HG03439 (cell line): ENCODE measurements around the gene ADIPOR1.
A peak's percentile ranks its signal among the peaks of the same experiment; 100 is the strongest.
"Not testable (repeated sequence)": the region's sequence is repeated elsewhere in the genome, so short reads cannot be mapped to it uniquely, and the experiment has no call there.

Source experiments
- ATAC-seq: cut with Tn5 transposase; IDR thresholded peaks from one replicate; pipeline ENCODE4 v1.9.1; 2021; ENCODE audit warnings: mild to moderate bottlenecking, moderate library complexity; ENCODE audit not compliant: unreplicated experiment

ADIPOR1 gene, protein sequence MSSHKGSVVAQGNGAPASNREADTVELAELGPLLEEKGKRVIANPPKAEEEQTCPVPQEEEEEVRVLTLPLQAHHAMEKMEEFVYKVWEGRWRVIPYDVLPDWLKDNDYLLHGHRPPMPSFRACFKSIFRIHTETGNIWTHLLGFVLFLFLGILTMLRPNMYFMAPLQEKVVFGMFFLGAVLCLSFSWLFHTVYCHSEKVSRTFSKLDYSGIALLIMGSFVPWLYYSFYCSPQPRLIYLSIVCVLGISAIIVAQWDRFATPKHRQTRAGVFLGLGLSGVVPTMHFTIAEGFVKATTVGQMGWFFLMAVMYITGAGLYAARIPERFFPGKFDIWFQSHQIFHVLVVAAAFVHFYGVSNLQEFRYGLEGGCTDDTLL

GRCh38 chr1:202957733-202958543 is at the start of gene ADIPOR1:
Gene ADIPOR1, minus strand, starts transcription at chr1:202958312. Its CDS starts 7,242 bp downstream, at chr1:202951070.
- ATAC-seq: peak; percentile 93

GRCh38 chr1:203006948-203007871 is 49.1 kb upstream of the ADIPOR1 start, which contains the start of gene TMEM183A:
Gene TMEM183A, plus strand, starts transcription at chr1:203007374. Its CDS starts 92 bp downstream, at chr1:203007466.
- ATAC-seq: peak; percentile 92

DNA sequence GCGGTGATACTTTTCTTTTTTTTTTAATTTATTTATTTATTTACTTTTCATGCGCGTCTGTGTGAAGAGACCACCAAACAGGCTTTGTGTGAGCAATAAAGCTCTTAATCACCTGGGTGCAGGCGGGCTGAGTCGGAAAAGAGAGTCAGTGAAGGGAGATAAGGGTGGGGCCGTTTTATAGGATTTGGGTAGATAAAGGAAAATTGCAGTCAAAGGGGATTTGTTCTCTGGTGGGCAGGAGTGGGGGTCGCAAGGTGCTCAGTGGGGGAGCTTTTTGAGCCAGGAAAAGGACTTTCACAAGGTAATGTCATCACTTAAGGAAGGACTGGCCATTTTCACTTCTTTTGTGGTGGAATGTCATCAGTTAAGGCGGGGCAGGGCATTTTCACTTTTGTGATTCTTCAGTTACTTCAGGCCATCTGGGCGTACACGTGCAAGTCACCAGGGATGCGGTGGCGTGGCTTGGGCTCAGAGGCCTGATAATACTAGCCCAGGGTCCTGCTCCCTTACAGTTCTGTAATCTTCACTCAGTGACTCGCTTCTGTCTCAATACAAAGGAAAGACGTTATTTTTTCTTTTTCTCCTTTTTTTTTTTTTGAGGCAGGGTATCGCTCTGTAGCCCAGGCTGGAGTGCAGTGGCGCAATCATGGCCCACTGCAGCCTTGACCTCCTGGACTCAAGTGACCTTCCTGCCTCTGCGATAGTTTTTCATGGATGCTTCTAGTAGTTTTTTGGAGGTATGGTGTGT is 47.5 kb upstream of the ADIPOR1 start:
- not testable (repeated sequence) for ATAC-seq

DNA sequence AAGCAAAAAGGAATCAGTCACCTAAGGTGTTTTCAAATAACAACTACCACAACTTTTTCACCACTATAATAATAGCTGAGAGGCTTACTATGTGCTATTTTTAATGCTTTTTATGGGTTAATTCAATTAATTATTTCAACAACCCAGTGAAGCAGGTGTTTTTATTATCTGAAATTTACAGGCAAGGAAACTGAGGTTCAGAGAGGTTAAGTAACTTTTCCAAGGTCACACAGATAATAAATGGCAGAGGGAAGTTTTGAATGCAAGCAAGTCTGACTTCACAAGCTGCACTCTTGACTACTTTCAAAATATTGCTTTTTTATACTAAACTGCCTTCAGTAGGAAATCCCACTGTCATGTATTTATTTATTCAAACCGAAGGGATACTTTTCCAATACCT is 44.8 kb upstream of the ADIPOR1 start:
- ATAC-seq: no peak

DNA sequence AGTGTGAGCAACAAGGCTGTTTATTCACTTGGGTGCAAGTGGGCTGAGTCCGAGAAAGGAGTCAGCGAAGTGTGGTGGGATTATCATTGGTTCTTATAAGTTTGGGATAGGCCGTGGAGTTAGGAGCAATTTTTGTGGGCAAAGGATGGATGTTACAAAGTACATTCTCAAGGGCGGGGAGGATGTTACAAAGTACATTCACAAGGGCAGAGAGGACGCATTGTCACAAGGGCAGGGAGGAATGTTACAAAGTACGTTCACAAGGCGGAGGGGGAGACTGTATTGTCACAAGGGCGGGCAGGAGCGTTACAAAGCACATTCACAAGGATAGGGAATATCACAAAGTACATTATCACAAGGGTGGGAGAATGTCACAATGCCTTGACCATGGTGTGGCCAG is 43.9 kb upstream of the ADIPOR1 start:
- no peak for ATAC-seq

GRCh38 chr1:203000217-203000944 is 42.3 kb upstream of the ADIPOR1 start:
- ATAC-seq: no peak

DNA sequence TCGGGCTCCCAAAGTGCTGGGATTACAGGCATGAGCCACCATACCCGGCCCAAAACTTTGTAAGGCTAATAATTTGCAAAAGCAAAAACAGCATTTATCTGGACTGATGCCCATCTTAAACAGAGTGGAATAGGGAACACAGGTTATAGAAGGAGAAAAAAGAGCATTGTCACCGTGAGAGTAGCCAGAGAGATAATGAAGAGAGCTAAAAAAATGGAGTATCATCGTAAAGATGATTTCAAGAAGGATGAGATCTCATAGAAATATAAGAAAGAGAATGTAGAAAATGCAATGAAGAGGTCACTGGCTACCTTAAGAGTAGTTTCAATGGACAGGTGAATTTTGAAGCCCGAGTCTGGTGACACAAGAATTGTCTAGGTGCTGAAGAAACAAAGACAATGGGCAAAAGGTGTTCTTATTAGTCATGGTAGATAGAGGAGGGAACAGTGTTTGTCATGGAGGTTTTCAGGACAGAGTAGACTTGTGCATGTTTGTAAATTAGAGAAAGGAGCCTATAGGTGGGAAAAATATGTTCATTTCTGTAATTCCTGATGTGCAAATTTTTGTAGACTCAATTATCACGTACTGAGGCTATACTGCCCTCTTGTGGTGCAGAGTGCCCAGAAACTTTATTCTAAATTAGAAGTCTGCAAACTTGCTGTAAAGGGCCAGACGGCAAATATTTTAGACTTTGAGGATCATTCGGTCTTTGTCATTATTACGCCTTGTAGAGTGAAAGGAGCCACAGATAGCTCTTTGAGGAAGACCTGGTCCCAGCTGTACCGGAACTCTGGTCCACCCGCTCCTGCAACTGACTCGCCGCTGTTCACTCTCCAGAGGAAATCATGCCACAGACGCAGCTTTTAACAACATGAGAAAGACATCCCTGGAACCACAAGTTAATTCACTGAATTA is 41.0 kb upstream of the ADIPOR1 start:
- ATAC-seq: no peak

- ATAC-seq: no peak
Measured at GRCh38 chr1:202994756-202995155, 36.6 kb upstream of the ADIPOR1 start.

DNA sequence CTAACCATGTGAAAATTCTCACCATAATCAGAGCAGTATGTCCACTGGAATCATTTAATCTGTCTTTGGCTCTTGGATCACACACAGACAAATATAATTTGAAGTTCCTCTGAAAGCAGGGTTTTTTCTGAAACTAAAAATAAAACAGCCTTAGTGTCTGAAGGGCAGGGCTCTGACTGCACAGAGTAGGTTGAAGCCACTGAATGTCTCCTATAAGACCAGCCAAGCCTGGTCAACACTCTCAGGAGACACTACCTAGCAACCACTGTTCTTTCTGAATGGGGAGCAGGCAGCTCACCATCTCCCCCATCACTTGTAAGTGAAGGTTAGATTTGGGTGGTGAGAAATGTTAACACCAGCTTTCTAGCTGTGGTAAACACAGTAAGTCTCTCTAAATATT is 33.0 kb upstream of the ADIPOR1 start:
- ATAC-seq: no peak

- no peak for ATAC-seq
Measured at GRCh38 chr1:202989879-202990278, 31.8 kb upstream of the ADIPOR1 start.

GRCh38 chr1:202987922-202988583 is 29.9 kb upstream of the ADIPOR1 start:
- ATAC-seq: no peak

- no peak for ATAC-seq
Measured at GRCh38 chr1:202987255-202987654, 29.1 kb upstream of the ADIPOR1 start.

DNA sequence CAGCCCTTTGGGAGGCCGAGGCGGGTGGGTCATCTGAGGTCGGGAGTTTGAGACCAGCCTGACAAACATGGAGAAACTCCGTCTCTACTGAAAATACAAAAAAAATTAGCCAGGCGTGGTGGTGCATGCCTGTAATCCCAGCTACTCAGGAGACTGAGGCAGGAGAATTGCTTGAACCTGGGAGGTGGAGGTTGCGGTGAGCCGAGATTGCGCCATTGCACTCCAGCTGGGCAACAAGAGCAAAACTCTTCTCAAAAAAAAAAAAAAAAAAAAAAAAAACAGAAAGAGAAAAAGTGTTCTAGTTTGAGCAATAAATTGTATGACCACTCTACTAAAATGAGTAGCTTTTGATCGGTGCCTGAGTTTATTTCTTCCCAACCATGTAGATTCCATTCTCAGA is 28.0 kb upstream of the ADIPOR1 start:
- ATAC-seq: not testable (repeated sequence)

- ATAC-seq: no peak
Measured at GRCh38 chr1:202982715-202983430, 24.8 kb upstream of the ADIPOR1 start.

- ATAC-seq: no peak
Measured at GRCh38 chr1:202981939-202982338, 23.8 kb upstream of the ADIPOR1 start.

DNA sequence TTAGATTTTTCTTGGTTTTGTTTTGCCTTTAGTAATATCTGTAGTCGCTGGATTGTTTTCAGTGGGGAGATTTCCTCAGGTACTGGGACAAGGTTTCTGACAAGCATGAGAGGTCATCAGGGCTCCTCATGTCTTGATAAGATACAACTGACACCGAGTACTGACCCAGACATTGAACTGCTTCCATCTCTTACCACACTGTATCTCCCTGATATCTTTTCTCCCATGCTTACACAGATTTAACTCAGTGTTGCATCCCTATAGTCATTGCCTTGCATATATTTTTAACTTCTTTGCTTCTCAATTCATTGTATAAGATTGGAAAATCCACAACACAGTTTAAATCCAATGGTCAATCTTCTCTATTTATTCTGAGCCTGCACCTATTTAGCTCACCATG is 21.3 kb upstream of the ADIPOR1 start:
- no peak for ATAC-seq

DNA sequence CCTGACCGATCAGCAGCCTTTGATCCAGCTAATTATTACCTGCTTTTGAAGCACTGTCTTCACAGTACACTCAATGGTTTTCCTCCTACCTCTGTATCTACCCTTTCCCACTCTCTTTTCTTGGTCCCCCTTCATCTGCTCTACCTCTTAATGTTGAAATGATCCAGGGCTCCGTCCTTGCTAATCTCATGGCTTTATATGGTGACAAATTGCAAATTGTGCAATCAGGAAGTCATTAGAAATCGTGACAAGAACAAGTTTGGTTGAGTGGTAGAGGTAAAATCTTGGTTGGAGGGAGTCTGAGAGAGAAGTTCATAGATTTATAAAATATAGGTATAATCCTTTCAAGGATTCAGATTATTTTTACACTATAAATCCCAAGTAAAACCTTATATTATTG is 18.5 kb upstream of the ADIPOR1 start:
- ATAC-seq: no peak
